Measurements from ENCODE around the gene POC1B.
"Not testable (repeated sequence)": the region's sequence is repeated elsewhere in the genome, so short reads cannot be mapped to it uniquely, and the experiment has no call there.

The POC1B gene

DNA sequence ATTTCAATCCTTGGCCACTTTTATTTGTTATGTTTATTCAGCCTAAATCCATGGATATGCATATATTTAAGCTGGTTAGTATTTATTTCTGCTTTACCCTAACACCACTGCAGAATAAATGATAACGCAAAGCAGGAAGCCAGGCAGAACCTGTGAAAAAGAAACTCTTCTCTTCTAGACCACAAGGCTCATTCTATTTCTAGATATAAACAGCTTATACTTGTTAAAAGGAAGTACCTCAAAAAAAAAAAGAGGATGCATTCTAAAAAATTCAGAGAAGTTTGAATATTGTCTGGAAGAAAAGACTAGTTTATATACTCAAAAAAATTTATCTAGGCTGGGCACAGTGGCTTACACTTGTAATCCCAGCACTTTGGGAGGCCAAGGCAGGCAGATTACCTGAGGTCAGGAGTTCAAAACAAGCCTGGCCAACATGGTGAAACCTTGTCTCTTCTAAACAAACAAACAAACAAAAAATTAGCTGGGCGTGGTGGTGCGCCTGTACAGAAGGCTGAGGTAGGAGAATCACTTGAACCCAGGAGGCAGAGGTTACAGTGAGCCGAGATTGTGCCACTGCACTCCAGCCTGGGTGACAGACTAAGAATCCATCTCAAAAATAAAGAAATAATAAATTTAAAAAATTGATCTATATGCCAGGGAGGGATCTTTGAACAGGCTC, 57.1 kb downstream of the POC1B start:
- Histone ChIP-seq H3K27ac (ENCODE audit: insufficient read depth in 1 of 2, low read depth in 1 of 2, low read length in 2 of 2, poor library complexity in 1 of 2, severe bottlenecking in 2 of 2) (peak overlapping the region; percentile 61 to 69), H3K4me3 (ENCODE audit: control insufficient read depth in 1 of 7, extremely low read depth in 1 of 7, insufficient read depth in 4 of 7, low read depth in 2 of 7, low read length in 6 of 7) (peak overlapping the region in 3 of 7 experiments; percentile 22 to 48 (median 30)), H3K9me3 (ENCODE audit: control extremely low read depth in 1 of 5, control insufficient read depth in 4 of 5, insufficient read depth in 2 of 5, low read depth in 1 of 5, low read length in 4 of 5) (no peaks in the 10 kb centered on the region), H3K4me1 (ENCODE audit: control extremely low read depth in 1 of 4, control insufficient read depth in 4 of 4, insufficient read depth in 4 of 4, low read length in 3 of 4) (peaks cover 17 to 49% (median 27%) of the 10 kb centered on the region in 4 experiments), H3K36me3 (ENCODE audit: control insufficient read depth in 4 of 4, insufficient read depth in 4 of 4, low read length in 3 of 4) (no peaks in the 10 kb centered on the region), H3K27me3 (replicated peaks in 2 of 5; ENCODE audit: control insufficient read depth in 4 of 5, insufficient read depth in 5 of 5, low read length in 4 of 5) (no peaks in the 10 kb centered on the region)
- WGBS (ENCODE audit: insufficient coverage), result no CpG with 5 or more reads among the region's 4 CpGs
- CTCF ChIA-PET, result interaction anchor here (0.6 to 7.5 kb wide), 8 partner anchors 54 to 454 kb away, joined by 3 to 58 read pairs (median 4); partner anchors contain the start of genes GALNT4 and POC1B
- DNase-seq, result peak; percentile 49 to 87 (median 80)
- POLR2A ChIA-PET, result interaction anchor here (0.7 kb wide), 1 partner anchor 276 kb away, joined by 4 read pairs; no protein-coding TSS in a partner anchor

DNA sequence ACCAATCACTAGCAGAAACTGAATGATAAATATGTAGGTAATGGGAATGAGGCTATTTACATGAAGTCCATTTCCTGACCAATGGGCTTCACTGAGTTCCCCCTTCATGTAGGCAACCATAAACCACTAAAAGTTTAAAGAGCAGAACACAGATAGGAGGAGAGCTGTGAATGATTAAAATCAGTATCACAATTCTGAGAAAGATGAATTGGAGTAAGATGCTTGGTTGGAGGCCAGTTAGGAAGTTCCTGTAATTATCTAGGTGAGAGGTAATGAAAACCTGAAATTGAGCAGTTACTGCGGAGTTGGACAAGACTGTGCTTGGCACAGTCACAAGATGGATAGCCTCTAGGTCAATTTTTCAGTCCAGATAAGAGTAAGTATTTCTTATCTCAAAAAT, 57.8 kb downstream of the POC1B start:
- Histone ChIP-seq H3K36me3 (ENCODE audit: control insufficient read depth in 4 of 4, insufficient read depth in 4 of 4, low read length in 3 of 4) (no peaks in the 10 kb centered on the region), H3K27me3 (replicated peaks in 2 of 5; ENCODE audit: control insufficient read depth in 4 of 5, insufficient read depth in 5 of 5, low read length in 4 of 5) (no peaks in the 10 kb centered on the region), H3K4me3 (ENCODE audit: control insufficient read depth in 1 of 7, extremely low read depth in 1 of 7, insufficient read depth in 4 of 7, low read depth in 2 of 7, low read length in 6 of 7) (peak overlapping the region in 1 of 7 experiments; percentile 48), H3K4me1 (ENCODE audit: control extremely low read depth in 1 of 4, control insufficient read depth in 4 of 4, insufficient read depth in 4 of 4, low read length in 3 of 4) (peaks cover 17 to 49% (median 27%) of the 10 kb centered on the region in 4 experiments), H3K9me3 (ENCODE audit: control extremely low read depth in 1 of 5, control insufficient read depth in 4 of 5, insufficient read depth in 2 of 5, low read depth in 1 of 5, low read length in 4 of 5) (no peaks in the 10 kb centered on the region), H3K27ac (ENCODE audit: insufficient read depth in 1 of 2, low read depth in 1 of 2, low read length in 2 of 2, poor library complexity in 1 of 2, severe bottlenecking in 2 of 2) (peak overlapping the region in 1 of 2 experiments; percentile 69)
- 0% methylated on average over 1 of the region's 1 CpG for WGBS (ENCODE audit: insufficient coverage)
- CTCF ChIA-PET, result interaction anchor here (0.8 to 7.5 kb wide), 10 partner anchors 55 to 453 kb away, joined by 3 to 58 read pairs (median 6); partner anchors contain the start of genes GALNT4 and POC1B
- DNase-seq, result peak in 1 of 3 donors; percentile 23
- POLR2A ChIA-PET, result interaction anchor here (0.7 kb wide), 1 partner anchor 275 kb away, joined by 4 read pairs; no protein-coding TSS in a partner anchor

DNA sequence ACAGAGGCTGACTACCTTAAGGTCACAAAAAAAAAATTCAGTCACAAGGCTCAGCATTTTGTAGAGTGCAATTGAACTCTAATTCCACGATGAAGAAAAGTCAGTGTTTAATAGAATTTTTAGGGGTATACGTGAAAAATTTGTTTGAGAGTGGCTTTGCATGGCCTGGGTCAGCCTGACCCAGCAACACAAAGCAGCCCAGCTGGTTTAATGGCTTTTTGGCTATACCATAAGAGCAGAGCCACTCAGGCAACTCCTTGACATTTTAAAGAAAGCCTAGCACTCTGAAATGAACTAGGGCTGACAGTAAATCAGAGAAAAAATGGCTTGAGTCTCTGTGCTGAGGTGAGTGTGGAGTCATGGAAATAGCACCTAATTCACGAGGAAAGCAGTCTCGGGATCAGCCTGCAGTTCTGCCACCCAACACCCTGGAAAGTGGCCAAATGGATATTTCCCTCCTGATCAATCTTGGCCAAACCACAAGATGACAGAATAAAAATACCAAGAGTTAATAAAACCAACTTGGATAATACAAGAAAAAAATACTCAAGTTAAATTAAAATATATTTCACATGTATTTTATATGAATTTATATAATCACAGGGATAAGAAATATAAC, 60.8 kb downstream of the POC1B start:
- ChIA-PET CTCF (interaction anchor here (7.5 kb wide), 1 partner anchor 58 kb away, joined by 58 read pairs; the partner anchor contains the start of gene GALNT4), POLR2A (no interaction called here)
- Histone ChIP-seq H3K9me3 (ENCODE audit: control extremely low read depth in 1 of 5, control insufficient read depth in 4 of 5, insufficient read depth in 2 of 5, low read depth in 1 of 5, low read length in 4 of 5) (no peaks in the 10 kb centered on the region), H3K27me3 (replicated peaks in 2 of 5; ENCODE audit: control insufficient read depth in 4 of 5, insufficient read depth in 5 of 5, low read length in 4 of 5) (no peaks in the 10 kb centered on the region), H3K27ac (ENCODE audit: insufficient read depth in 1 of 2, low read depth in 1 of 2, low read length in 2 of 2, poor library complexity in 1 of 2, severe bottlenecking in 2 of 2) (no peak overlapping the region), H3K4me3 (ENCODE audit: control insufficient read depth in 1 of 7, extremely low read depth in 1 of 7, insufficient read depth in 4 of 7, low read depth in 2 of 7, low read length in 6 of 7) (peak overlapping the region in 1 of 7 experiments; percentile 38), H3K36me3 (ENCODE audit: control insufficient read depth in 4 of 4, insufficient read depth in 4 of 4, low read length in 3 of 4) (no peaks in the 10 kb centered on the region), H3K4me1 (ENCODE audit: control extremely low read depth in 1 of 4, control insufficient read depth in 4 of 4, insufficient read depth in 4 of 4, low read length in 3 of 4) (peaks cover 17 to 56% (median 33%) of the 10 kb centered on the region in 4 experiments)
- 75% methylated on average over 1 of the region's 4 CpGs for WGBS (ENCODE audit: insufficient coverage)
- DNase-seq, result no peak

DNA sequence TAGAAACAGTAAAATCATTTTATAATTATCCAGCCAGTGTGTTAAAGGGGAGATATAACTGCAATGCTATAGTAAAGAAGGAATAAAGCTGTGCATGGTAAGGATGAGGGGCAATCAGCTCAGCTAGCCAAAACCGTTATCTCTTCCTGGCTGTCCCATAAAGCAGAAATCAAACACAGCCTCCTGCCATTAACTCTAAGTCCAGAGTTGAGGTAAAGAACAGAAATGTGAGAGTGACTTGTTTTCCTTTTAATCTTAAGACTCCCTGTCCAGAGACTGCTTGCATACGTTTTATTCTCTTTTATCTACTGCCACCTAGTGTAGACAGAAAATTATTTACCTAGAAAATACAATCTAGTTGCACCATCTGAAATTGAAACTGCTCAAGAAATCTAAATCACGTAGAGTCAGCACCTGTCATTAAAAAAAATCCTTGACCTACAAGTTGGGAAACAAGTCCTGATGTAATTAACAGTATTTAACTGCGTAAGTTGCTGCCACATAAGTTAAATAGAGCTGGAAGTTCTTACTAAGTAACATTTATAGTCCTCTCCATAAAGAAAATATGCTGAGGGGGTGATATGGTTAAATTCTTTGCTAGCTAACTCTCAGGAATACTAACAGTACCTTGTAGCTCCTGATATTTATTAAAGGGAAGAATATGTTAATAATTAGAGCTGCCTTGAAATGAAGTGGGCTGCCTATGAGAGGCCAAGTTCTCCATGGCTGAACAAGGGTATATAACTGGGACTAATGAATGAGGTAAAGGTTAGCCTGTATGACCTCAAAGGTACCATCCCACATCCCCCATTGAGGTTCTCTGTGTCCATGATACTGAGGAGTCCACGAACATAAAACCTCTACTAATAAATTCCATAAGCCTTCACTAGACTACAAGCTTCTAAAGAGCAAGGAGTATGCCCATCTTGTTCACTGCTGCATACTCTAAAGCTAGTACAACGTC, 63.9 kb downstream of the POC1B start:
- Histone ChIP-seq H3K9me3 (ENCODE audit: control extremely low read depth in 1 of 5, control insufficient read depth in 4 of 5, insufficient read depth in 2 of 5, low read depth in 1 of 5, low read length in 4 of 5) (no peaks in the 10 kb centered on the region), H3K36me3 (ENCODE audit: control insufficient read depth in 4 of 4, insufficient read depth in 4 of 4, low read length in 3 of 4) (peaks cover 0 to 3% (median 0%) of the 10 kb centered on the region in 4 experiments), H3K27me3 (replicated peaks in 2 of 5; ENCODE audit: control insufficient read depth in 4 of 5, insufficient read depth in 5 of 5, low read length in 4 of 5) (no peaks in the 10 kb centered on the region), H3K27ac (ENCODE audit: insufficient read depth in 1 of 2, low read depth in 1 of 2, low read length in 2 of 2, poor library complexity in 1 of 2, severe bottlenecking in 2 of 2) (no peak overlapping the region), H3K4me1 (ENCODE audit: control extremely low read depth in 1 of 4, control insufficient read depth in 4 of 4, insufficient read depth in 4 of 4, low read length in 3 of 4) (peaks cover 0 to 26% (median 10%) of the 10 kb centered on the region in 4 experiments), H3K4me3 (ENCODE audit: control insufficient read depth in 1 of 7, extremely low read depth in 1 of 7, insufficient read depth in 4 of 7, low read depth in 2 of 7, low read length in 6 of 7) (peak overlapping the region in 1 of 7 experiments; percentile 48)
- ChIA-PET CTCF (interaction anchor here (0.6 to 7.7 kb wide), 37 partner anchors 9 to 588 kb away, joined by 3 to 117 read pairs (median 4); partner anchors contain the start of genes DUSP6 and GALNT4), POLR2A (no interaction called here)
- DNase-seq, result peak; percentile 70 to 76 (median 76)
- 33% methylated on average over 3 of the region's 6 CpGs for WGBS (ENCODE audit: insufficient coverage)

DNA sequence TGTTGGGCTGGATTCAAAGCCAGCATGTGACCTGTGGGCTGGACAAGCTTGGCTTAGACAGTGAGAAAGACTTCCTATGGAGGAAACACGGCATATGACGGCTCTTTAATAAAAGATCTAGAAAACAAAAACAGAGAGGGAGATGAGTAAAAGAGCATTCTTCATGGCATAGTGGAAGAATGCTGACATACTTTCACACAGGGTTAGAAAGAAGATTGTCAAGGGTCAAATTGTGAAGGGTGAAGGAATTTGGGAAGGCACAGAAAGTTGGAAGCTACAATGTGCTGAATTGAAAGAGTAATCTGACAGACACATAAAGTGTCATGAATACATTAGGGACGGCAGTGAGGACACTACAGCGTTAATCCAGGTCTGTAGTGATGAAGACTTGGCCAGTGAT, 64.7 kb downstream of the POC1B start:
- no peaks in the 10 kb centered on the region for H3K27me3 ChIP-seq (replicated peaks in 2 of 5; ENCODE audit: control insufficient read depth in 4 of 5, insufficient read depth in 5 of 5, low read length in 4 of 5)
- H3K27ac ChIP-seq (ENCODE audit: insufficient read depth in 1 of 2, low read depth in 1 of 2, low read length in 2 of 2, poor library complexity in 1 of 2, severe bottlenecking in 2 of 2), result no peak overlapping the region
- ChIA-PET POLR2A (no interaction called here), CTCF (interaction anchor here (0.6 to 7.7 kb wide), 24 partner anchors 10 to 589 kb away, joined by 3 to 117 read pairs (median 5); partner anchors contain the start of gene DUSP6)
- peak in 1 of 3 donors; percentile 29 for DNase-seq
- peaks cover 0 to 3% (median 0%) of the 10 kb centered on the region in 4 experiments for H3K36me3 ChIP-seq (ENCODE audit: control insufficient read depth in 4 of 4, insufficient read depth in 4 of 4, low read length in 3 of 4)
- H3K4me3 ChIP-seq (ENCODE audit: control insufficient read depth in 1 of 7, extremely low read depth in 1 of 7, insufficient read depth in 4 of 7, low read depth in 2 of 7, low read length in 6 of 7), result peak overlapping the region in 2 of 7 experiments; percentile 1 to 48
- WGBS (ENCODE audit: insufficient coverage), result 60% methylated on average over 4 of the region's 4 CpGs
- no peaks in the 10 kb centered on the region for H3K9me3 ChIP-seq (ENCODE audit: control extremely low read depth in 1 of 5, control insufficient read depth in 4 of 5, insufficient read depth in 2 of 5, low read depth in 1 of 5, low read length in 4 of 5)
- H3K4me1 ChIP-seq (ENCODE audit: control extremely low read depth in 1 of 4, control insufficient read depth in 4 of 4, insufficient read depth in 4 of 4, low read length in 3 of 4), result peaks cover 0 to 24% (median 10%) of the 10 kb centered on the region in 4 experiments

DNA sequence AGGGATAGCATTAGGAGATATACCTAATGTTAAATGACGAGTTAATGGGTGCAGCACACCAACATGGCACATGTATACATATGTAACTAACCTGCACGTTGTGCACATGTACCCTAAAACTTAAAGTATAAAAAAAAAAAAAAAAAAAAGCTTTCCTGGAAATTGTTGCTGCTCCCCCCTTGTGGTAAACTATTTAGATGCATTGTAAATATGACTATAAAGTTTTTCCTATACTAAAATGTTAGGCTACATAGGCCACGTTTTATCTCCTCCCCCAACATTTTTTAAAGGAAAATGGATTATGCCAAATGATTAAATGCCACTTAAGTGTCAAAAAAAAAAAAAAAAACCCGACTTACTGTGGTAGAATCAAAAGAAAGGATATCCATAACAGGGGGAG, 66.6 kb downstream of the POC1B start:
- DNase-seq, result peak; percentile 32 to 46 (median 38)
- CTCF ChIA-PET, result interaction anchor here (0.8 to 7.7 kb wide), 13 partner anchors 31 to 445 kb away, joined by 3 to 117 read pairs (median 3); partner anchors contain the start of genes GALNT4 and POC1B
- POLR2A ChIA-PET, result not testable (repeated sequence)

More for the DNA sequence above, 66.6 kb downstream of the POC1B start:
- H3K27me3 ChIP-seq (replicated peaks in 2 of 5; ENCODE audit: control insufficient read depth in 4 of 5, insufficient read depth in 5 of 5, low read length in 4 of 5); H3K27ac ChIP-seq (ENCODE audit: insufficient read depth in 1 of 2, low read depth in 1 of 2, low read length in 2 of 2, poor library complexity in 1 of 2, severe bottlenecking in 2 of 2); H3K36me3 ChIP-seq (ENCODE audit: control insufficient read depth in 4 of 4, insufficient read depth in 4 of 4, low read length in 3 of 4); H3K9me3 ChIP-seq (ENCODE audit: control extremely low read depth in 1 of 5, control insufficient read depth in 4 of 5, insufficient read depth in 2 of 5, low read depth in 1 of 5, low read length in 4 of 5); H3K4me3 ChIP-seq (ENCODE audit: control insufficient read depth in 1 of 7, extremely low read depth in 1 of 7, insufficient read depth in 4 of 7, low read depth in 2 of 7, low read length in 6 of 7): not testable (repeated sequence)
- peaks cover 0 to 11% (median 6%) of the 10 kb centered on the region in 4 experiments for H3K4me1 ChIP-seq (ENCODE audit: control extremely low read depth in 1 of 4, control insufficient read depth in 4 of 4, insufficient read depth in 4 of 4, low read length in 3 of 4)
- no CpG with 5 or more reads among the region's 4 CpGs for whole genome bisulfite sequencing (ENCODE audit: insufficient coverage)

Measured in common myeloid progenitor, CD34-positive (primary cell).